ENCODE results near the gene SIGLEC11. TPM values are rescaled to one million over a fixed set of nuclear protein-coding genes. Genes with fewer than 3 reads are reported as not detected.
"Not testable (repeated sequence)": the region's sequence is repeated elsewhere in the genome, so short reads cannot be mapped to it uniquely, and the experiment has no call there.

The SIGLEC11 gene, protein sequence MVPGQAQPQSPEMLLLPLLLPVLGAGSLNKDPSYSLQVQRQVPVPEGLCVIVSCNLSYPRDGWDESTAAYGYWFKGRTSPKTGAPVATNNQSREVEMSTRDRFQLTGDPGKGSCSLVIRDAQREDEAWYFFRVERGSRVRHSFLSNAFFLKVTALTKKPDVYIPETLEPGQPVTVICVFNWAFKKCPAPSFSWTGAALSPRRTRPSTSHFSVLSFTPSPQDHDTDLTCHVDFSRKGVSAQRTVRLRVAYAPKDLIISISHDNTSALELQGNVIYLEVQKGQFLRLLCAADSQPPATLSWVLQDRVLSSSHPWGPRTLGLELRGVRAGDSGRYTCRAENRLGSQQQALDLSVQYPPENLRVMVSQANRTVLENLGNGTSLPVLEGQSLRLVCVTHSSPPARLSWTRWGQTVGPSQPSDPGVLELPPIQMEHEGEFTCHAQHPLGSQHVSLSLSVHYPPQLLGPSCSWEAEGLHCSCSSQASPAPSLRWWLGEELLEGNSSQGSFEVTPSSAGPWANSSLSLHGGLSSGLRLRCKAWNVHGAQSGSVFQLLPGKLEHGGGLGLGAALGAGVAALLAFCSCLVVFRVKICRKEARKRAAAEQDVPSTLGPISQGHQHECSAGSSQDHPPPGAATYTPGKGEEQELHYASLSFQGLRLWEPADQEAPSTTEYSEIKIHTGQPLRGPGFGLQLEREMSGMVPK
- total RNA-seq, result under 1 TPM in 2 of 3 donors, not detected in 1; 0.40 to 0.75 TPM
- total RNA-seq (2013), result 0.07 TPM

DNA sequence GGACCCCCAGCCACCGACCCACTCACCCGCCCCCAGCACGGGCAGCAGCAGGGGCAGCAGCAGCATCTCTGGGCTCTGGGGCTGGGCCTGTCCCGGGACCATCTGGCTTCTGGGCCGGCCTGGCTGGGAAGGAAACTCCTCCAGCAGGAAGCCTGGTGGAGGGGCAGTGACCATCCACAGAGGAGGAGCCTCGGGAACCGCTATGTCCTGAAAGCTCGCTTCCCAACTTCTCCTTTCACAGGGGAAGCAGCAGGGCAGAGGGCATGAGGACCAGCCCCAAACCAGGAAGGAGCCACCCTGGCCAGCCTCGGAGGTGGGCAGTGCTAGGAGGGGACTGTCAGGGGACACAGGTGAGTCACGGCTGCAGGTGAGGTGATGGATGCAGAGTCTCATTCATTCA lies at the start of gene SIGLEC11:
Gene SIGLEC11 (minus strand): TSS at position 193 of the 400 bp plus-strand sequence. CDS start 91 bp downstream, at position 102.
- H3K9me3 Mint-ChIP-seq; H3K36me3 ChIP-seq (ENCODE audit: control insufficient read depth, insufficient read depth, low read length); H3K27ac Mint-ChIP-seq; intact Hi-C loops (cut with micrococcal nuclease); H3K27me3 ChIP-seq (ENCODE audit: control insufficient read depth, insufficient read depth, low read length); H3K36me3 Mint-ChIP-seq; H3K9me3 ChIP-seq (ENCODE audit: control insufficient read depth, insufficient read depth, low read length); H3K27ac ChIP-seq (ENCODE audit: low read length); ATAC-seq; DNase-seq; H3K4me1 Mint-ChIP-seq; H3K27me3 Mint-ChIP-seq (ENCODE audit: low read depth in 2 of 2); H3K4me3 Mint-ChIP-seq; H3K4me3 ChIP-seq (ENCODE audit: low read length): not testable (repeated sequence)
- H3K4me1 ChIP-seq (ENCODE audit: control insufficient read depth, insufficient read depth, low read length), result peaks cover 16% of the 10 kb centered on the region
- 26% methylated on average over 3 of the region's 10 CpGs for WGBS (ENCODE audit: insufficient coverage)

DNA sequence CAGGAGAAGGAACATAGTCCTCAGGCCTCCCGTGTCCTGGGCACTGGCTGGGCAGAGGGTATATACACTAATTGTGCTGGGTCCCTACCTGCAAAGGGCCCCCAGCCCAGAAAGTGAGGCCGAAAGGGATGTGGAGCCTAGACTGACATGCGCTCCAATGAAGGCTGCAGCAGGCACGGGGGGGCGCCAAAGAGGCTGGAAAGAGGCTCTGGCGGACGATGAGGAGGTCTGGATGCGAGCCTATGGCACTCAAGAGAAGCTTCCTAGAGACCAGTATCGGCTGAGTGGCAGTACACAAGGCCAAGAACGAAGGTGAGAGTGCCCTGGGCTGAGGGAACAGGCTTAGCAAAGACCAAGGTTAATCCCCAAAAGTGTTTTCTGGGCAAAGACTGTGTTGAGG lies 47.6 kb upstream of the SIGLEC11 start:
- Histone ChIP-seq H3K36me3 (ENCODE audit: control insufficient read depth, insufficient read depth, low read length) (peaks cover 53% of the 10 kb centered on the region), H3K27me3 (ENCODE audit: control insufficient read depth, insufficient read depth, low read length) (no peaks in the 10 kb centered on the region), H3K9me3 (ENCODE audit: control insufficient read depth, insufficient read depth, low read length) (no peaks in the 10 kb centered on the region), H3K27ac (ENCODE audit: low read length) (no peak overlapping the region), H3K4me1 (ENCODE audit: control insufficient read depth, insufficient read depth, low read length) (peaks cover 23% of the 10 kb centered on the region), H3K4me3 (ENCODE audit: low read length) (no peak overlapping the region)
- Mint-ChIP-seq H3K4me1 (peaks cover 24 to 37% of the 10 kb centered on the region in 2 donors), H3K9me3 (no peaks in the 10 kb centered on the region), H3K27me3 (ENCODE audit: low read depth in 2 of 2) (no peaks in the 10 kb centered on the region), H3K36me3 (peaks cover 3% of the 10 kb centered on the region), H3K4me3 (no peak overlapping the region), H3K27ac (no peak overlapping the region)
- 91% methylated on average over 10 of the region's 10 CpGs for WGBS (ENCODE audit: insufficient coverage)
- intact Hi-C loops (cut with micrococcal nuclease), result no loop called here
- DNase-seq (no peak), ATAC-seq (no peak)
- TF ChIP-seq, protein P1, sequence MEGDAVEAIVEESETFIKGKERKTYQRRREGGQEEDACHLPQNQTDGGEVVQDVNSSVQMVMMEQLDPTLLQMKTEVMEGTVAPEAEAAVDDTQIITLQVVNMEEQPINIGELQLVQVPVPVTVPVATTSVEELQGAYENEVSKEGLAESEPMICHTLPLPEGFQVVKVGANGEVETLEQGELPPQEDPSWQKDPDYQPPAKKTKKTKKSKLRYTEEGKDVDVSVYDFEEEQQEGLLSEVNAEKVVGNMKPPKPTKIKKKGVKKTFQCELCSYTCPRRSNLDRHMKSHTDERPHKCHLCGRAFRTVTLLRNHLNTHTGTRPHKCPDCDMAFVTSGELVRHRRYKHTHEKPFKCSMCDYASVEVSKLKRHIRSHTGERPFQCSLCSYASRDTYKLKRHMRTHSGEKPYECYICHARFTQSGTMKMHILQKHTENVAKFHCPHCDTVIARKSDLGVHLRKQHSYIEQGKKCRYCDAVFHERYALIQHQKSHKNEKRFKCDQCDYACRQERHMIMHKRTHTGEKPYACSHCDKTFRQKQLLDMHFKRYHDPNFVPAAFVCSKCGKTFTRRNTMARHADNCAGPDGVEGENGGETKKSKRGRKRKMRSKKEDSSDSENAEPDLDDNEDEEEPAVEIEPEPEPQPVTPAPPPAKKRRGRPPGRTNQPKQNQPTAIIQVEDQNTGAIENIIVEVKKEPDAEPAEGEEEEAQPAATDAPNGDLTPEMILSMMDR (IDR thresholded peaks at IDR 0.05), result no peak

DNA sequence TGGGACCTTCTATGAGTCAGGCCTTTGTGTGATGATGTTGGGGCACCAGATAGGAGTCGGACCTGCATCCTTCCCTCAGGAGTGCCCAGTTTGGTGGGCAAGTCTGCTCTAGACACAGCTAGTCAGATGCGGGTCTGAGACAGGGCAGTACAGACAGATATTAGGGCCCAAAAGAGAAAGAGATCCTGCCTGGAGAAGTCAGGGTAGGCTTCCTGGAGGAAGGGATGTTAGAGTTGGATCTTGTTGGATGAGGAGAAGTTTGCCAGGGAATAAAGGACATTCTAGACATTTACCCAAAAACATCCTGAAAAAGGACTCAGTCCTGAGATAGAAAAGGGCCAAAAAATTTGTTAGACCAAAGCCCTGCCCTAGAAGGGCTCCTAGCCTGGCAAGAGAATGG lies 47.0 kb upstream of the SIGLEC11 start:
- Mint-ChIP-seq H3K4me3 (no peak overlapping the region), H3K36me3 (no peaks in the 10 kb centered on the region), H3K27me3 (ENCODE audit: low read depth in 2 of 2) (no peaks in the 10 kb centered on the region), H3K9me3 (no peaks in the 10 kb centered on the region), H3K27ac (no peak overlapping the region), H3K4me1 (peaks cover 28 to 43% of the 10 kb centered on the region in 2 donors)
- no peaks in the 10 kb centered on the region for H3K27me3 ChIP-seq (ENCODE audit: control insufficient read depth, insufficient read depth, low read length)
- TF ChIP-seq, protein P1 (IDR thresholded peaks at IDR 0.05), result no peak
- ATAC-seq (no peak), DNase-seq (no peak)
- intact Hi-C loops (cut with micrococcal nuclease), result no loop called here
- no peak overlapping the region for H3K27ac ChIP-seq (ENCODE audit: low read length)
- H3K4me1 ChIP-seq (ENCODE audit: control insufficient read depth, insufficient read depth, low read length), result peaks cover 29% of the 10 kb centered on the region
- no peak overlapping the region for H3K4me3 ChIP-seq (ENCODE audit: low read length)
- WGBS (ENCODE audit: insufficient coverage), result 96% methylated on average over 2 of the region's 2 CpGs
- H3K36me3 ChIP-seq (ENCODE audit: control insufficient read depth, insufficient read depth, low read length), result peaks cover 47% of the 10 kb centered on the region
- no peaks in the 10 kb centered on the region for H3K9me3 ChIP-seq (ENCODE audit: control insufficient read depth, insufficient read depth, low read length)

DNA sequence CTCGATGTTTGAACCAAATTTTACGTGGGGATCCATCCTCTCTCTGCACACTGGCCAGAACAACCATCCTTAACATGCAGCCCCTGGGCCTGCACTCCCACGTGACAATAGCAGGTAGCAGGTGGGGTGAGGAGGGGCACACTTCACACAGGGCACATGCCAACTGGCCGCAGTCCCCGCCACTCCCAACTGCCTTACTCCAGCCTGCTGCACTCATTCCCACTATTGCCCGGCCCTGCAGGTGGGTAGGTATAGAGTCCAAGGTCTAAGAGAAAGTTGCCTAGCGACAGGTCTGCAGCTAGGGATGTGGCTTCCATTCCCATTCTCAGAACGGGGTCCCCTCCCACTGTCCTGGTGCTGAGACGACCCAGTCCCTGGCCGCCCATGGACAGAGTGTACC lies 46.2 kb upstream of the SIGLEC11 start:
- Histone ChIP-seq H3K36me3 (ENCODE audit: control insufficient read depth, insufficient read depth, low read length) (peaks cover 44% of the 10 kb centered on the region), H3K4me3 (ENCODE audit: low read length) (no peak overlapping the region), H3K27me3 (ENCODE audit: control insufficient read depth, insufficient read depth, low read length) (no peaks in the 10 kb centered on the region), H3K27ac (ENCODE audit: low read length) (no peak overlapping the region), H3K9me3 (ENCODE audit: control insufficient read depth, insufficient read depth, low read length) (no peaks in the 10 kb centered on the region), H3K4me1 (ENCODE audit: control insufficient read depth, insufficient read depth, low read length) (peaks cover 37% of the 10 kb centered on the region)
- TF ChIP-seq, protein P1 (IDR thresholded peaks at IDR 0.05), result no peak
- Mint-ChIP-seq H3K4me3 (no peak overlapping the region), H3K9me3 (no peaks in the 10 kb centered on the region), H3K36me3 (no peaks in the 10 kb centered on the region), H3K27ac (no peak overlapping the region), H3K27me3 (ENCODE audit: low read depth in 2 of 2) (no peaks in the 10 kb centered on the region), H3K4me1 (peaks cover 36 to 51% of the 10 kb centered on the region in 2 donors)
- no peak for ATAC-seq
- WGBS (ENCODE audit: insufficient coverage), result 95% methylated on average over 8 of the region's 10 CpGs
- intact Hi-C loops (cut with micrococcal nuclease), result no loop called here
- DNase-seq, result no peak
